GM18511 (cell line): Measurements from ENCODE around the gene METTL26.

ENCODE experiments used
- ATAC-seq: cut with Tn5 transposase; IDR thresholded peaks from one replicate; pipeline ENCODE4 v1.9.1; 2021; ENCODE audit warnings: mild to moderate bottlenecking, moderate library complexity; ENCODE audit not compliant: unreplicated experiment

METTL26 gene

DNA sequence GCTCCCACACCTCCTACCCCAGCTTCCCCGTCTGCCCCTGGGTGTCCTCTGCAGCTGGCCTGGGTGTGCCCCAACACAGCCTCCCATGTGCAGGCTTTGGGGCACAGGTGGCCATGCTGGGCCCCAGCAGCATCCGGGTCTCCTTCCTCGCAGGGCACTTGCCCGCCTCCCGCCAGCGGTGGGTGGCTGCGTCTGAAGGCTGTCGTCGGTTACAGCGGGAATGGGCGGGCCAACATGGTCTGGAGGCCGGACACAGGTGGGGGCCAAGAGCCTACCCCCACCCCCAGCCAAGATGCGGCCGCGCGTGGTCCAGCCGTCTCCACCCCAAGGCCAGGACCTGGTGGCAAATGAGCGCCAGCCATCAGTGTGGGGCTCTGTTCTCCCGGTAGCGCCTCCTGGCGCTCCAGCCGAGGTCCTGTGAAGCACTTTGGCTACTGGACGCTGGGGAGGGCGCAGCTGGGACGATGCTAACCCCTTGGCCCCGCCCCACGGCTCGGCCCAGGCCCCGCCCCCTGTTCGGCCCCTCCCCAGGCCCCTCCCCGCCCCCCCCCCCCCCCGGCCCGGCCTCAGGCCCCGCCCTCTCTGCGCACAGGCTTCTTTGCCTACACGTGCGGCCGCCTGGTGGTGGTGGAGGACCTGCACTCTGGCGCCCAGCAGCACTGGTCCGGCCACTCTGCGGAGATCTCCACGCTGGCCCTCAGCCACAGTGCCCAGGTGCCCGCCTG, 24.5 kb upstream of the METTL26 start:
- ATAC-seq: peak; percentile 75

DNA sequence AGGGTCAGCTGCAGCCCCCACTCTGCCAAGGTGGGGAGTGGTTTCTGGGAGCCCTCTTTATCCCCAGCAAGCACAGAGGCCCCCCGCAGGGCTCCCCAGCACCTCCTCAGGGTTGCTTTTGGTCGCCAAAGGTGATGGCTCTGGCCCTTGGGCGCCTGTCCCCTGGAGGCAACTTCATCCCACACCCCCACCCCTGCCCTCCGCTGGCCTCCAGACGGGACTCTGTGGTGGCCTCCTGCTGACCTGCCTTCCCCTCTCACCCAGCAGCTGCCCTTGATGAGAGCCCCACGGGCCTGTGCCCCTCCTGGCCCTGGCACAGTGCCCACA, 24.0 kb upstream of the METTL26 start:
- ATAC-seq: no peak

DNA sequence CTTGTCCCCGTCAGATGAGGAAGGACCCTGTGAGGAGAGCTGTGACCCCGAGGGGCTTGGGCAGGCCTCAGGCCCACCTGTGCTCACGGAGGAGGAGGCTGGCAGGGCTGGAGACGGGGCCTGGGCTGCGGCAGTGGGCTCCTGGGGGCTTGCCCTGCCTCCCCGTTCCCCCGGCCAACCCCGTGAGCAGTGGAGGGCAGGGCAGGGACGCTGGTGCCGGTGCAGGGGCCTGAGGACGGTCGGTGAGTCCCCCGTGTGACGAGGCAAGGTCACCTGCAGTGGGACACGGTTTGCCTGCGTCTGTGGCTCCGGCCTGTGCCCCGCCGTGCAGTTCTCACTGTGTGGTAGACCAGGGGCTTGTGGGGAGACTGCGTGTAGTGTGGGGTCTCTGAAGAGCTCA, 23.5 kb upstream of the METTL26 start:
- no peak for ATAC-seq

DNA sequence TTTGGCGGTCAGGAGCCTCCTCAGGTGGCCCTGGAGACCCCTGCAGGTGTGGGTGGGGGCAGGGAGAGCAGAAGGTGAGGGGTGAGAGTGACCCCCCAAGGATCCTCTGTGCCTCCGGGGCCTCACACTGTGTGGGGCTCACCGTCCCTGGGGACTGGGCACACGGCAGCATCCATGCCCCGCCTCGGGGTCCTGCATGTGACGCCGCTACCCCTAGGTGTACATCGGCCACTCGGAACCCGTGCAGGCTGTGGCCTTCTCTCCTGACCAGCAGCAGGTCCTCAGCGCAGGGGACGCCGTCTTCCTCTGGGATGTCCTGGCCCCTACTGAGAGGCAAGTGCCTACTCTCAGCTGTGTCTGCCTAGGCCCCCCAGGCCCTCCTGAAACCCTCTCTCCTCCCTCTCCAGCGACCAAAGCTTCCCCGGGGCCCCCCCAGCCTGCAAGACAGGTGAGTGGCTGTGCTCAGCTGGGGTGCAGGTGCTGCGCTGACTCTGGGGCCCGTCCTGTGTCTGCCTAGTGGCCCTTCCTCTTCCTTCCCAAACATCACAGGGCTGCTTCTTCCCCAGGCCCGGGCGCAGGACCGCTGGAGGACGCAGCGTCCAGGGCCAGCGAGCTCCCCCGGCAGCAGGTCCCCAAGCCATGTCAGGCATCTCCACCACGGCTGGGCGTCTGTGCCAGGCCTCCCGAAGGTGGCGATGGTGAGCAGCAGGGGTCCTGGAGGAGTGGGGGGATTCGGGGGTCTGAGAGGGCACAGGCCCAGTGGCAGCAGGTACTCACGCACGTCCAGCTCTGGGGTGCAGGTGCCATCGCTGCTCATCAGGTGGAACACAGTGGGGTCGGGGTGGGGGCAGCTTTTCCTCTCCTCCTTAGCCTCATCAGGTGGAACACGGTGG, 22.8 kb upstream of the METTL26 start:
- no peak for ATAC-seq

DNA sequence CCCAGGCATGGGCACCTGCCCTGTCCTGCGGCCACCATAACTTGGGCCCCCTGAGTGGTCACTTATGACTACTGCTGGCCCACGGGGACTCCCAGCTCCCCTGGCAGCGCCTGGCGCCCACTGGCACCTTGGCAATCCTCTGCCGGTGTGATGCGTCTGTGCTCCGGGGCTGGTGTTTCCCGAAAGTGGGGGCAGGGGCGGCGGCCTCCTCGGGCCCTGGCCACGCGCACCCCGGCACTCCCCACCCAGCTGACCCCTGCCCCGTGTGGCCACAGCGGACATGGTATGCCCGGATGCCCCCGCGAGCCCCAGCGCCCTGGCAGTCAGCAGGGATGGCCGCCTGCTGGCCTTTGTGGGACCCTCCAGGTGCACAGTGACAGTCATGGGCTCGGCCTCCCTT, 21.4 kb upstream of the METTL26 start:
- no peak for ATAC-seq

DNA sequence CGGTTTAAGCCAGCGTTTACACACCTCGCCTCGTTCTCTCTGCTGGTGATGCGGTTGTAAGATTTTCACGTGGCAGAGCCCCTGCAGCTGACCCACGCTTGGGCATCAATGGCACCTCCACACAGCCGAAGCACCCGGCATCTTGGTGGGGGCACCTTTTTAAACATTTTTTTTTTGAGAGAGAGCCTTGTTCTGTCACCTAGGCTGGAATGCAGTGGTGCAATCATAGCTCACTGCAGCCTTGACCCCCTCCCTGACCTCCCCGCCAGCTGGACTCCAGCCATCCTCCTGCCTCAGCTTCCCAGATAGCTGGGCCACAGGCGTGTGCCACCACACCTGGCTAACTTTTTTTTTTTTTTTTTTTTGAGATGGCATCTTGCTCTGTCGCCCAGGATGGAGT, 17.9 kb upstream of the METTL26 start:
- ATAC-seq: no peak

DNA sequence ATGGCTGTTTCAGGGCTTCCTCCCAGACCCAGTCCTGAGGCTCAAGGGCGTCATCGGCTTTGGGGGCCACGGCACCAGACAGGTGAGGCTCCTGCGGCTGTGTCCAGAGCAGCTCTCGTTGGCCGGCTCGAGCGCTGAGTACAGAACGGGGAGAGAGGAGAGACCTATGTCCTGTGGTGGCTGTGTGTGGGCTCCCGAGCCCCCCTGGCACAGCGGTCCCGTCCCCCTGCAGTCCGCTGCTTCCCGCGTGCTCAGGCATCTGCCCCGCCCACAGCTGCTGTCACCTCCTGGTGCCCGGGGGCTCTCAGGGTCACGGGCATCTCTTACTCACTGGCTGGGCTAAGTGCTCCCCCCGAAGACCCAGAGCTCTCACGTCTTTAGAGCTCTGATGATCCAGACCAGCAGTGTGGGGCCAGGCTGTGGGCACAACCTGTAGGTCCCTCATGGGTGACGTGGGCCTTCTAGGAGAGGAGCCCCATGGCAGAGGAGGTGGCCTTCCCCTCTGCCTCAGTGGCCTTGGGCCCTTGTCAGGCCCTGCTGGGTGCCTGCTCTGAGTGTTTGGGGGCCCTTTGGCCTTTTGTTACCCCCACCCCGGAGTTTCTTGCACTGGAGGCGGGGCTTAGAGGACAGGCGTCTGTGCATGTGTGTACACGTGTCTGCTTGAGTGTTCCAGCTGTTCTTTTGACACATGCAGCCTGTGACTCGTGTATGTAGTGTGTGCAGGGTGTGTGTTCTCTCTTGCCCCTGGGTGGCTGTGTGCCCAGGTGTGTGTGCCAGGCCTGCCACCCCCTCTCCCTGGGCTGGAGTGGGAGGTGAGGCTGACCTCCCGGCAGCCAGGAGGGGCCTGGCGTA, 16.6 kb upstream of the METTL26 start:
- no peak for ATAC-seq

DNA sequence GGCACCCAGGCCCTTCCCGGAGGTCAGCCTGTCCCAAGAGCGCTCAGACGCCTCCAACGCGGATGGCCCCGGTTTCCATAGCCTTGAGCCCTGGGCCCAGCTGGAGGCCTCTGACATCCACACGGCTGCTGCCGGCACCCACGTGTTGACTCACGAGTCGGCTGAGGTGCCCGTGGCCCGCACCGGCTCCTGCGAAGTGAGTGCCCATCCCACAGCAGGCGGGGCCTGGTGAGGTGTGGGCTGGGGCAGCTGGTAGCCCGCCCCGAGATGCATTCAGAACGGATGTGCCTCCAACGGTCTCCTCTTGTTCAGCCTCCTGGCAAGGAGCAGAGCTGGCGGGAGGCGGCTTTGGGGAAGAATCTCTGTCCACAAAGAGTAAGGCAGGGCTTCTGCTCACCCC, 15.7 kb upstream of the METTL26 start:
- ATAC-seq: no peak

DNA sequence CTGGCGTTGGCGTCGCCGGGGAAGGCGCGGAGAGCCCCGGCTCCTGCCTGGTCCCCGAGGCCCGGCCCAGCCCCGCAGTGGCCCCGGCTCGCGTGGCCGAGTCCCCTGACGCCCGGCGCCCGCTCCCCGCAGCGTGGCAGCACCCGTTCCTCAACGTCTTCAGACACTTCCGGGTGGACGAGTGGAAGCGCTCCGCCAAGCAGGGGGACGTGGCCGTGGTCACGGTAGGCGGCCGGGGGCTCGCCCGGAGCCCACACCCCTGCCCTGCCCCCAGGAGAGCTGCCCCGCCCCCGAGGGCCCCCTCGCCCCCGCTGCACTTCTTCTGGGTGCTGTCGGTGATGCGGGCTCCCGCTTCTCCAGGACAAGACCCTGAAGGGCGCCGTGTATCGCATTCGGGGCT, 13.5 kb upstream of the METTL26 start:
- ATAC-seq: peak; percentile 15

DNA sequence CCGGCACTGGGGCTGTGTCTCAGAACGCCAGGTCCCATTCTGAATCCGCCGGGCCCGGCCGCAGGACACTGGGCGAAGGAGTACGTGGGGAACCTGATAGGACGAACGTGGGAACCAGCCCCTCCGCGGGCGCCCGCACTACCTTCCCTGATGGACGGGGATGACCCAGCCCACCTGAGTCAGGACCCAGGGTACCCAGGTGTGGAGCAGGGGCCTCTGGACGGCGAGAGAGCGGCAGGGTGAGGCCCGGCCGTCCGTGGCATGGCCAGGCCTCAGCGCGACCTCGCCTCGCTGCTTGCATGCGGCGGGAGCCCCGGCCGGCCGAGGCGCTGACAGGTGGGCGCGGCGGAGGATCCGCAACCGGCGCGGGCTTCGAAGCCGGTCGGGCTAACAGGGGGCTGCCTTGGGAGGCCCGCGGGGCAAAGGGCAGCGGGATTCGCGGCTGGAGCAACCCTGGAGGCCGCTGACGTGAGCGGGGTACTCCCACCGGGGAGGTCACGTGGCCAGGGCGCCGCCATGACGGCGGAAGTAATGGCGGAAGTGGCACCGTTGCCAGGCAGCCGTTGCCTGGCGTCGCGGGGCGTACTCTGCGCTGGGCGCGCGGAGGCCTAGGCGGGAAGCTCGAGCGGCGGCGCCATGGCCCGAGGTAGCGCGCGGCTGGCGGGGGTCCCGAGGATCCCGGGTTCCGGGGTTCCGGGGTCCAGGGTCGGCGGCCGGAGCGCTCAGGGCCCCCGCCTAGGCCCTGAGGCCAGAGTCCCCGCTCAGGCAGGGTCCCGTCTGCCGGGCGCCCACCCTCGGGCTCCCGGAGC, 12.9 kb upstream of the METTL26 start, which contains the start of gene WDR90:
WDR90 (plus strand) TSS at position 585 of the 809 bp plus-strand sequence; CDS start at position 637, 52 bp downstream.
- peak; percentile 91 for ATAC-seq

DNA sequence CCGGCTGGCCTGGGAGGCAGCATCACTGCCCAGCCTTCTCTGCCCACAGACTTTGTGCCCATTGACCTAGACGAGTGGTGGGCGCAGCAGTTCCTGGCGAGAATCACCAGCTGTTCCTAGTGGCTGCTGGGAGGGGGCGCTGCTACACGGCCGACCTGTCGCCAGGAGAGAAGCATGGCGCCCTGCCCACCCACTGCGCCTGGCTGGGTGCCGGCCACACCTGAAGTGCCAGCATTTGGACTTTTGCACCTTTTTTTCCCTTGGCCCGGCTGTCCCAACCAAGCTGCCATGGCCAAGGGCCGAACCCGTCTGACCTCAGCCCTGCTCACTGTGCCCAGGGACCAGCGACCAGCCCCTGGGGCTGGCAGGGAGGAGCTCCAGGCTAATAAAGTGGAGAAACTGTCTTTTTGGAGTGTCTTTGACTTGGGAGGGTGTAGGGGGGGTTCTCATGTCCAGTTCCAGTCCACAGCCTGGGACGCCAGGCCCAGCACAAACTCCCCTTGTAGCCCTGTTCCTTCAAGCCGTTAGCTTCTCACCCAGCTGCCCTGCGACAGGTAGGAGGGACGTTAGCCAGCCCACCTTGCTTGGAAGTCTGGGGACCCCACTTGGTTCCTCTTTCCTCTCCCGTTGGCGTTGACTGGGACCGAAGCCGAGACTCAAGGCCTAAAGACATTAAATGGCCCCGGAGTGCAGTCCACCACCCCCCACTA, 12.1 kb upstream of the METTL26 start:
- no peak for ATAC-seq

DNA sequence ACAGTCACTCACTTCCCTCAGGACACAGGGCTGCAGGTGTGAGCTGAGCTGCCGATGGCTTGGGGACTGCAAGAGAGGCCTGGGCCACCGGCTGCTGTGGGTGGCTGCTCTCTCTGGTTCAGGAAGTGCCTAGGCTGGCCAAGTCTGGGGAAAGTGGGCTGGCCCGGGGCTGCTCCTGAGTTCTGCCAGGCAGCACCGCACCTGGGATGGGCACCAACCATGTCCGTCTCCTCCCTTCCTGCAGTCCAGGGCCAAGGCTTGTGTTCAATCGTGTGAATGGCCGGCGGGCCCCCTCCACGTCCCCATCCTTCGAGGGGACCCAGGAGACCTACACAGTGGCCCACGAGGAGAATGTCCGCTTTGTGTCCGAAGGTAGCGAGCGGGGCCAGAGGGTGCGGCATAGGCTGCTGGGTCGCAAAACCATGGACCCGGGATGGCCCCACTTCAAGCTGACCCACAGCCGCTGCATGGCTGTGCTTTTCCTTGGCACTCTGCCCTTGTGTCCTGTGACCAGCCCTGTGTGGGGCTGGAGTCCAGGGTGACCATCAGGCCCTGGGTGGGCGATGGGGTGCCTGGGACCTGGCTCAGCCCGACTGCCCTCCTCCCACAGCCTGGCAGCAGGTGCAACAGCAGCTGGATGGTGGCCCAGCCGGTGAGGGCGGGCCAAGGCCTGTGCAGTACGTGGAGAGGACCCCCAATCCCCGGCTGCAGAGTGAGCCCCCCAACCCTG, 11.2 kb upstream of the METTL26 start:
- no peak for ATAC-seq

DNA sequence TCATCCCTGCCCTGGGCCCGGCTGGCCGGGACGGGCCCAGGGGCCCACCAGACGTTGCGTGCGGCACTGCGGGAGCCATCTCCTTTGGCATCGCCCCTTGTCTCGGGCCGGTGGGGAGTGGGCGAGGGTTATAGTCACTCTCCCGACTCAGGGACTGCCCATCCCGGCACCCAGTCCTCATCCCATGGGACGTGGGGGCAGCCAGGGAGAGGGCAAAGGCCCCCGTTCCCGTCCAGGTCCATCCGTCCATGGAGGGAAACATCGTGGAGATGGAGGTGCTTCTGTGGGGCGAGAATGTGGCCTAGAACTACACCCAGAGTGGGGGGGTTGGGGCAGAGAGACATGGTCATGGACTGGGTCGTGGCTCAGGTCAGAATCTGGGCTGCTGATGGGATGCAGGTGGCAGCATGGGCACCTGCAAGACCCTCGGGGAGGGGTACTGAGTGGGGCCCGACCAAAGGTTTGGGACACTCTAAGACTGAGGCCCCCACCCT, 10.6 kb upstream of the METTL26 start:
- ATAC-seq: no peak

DNA sequence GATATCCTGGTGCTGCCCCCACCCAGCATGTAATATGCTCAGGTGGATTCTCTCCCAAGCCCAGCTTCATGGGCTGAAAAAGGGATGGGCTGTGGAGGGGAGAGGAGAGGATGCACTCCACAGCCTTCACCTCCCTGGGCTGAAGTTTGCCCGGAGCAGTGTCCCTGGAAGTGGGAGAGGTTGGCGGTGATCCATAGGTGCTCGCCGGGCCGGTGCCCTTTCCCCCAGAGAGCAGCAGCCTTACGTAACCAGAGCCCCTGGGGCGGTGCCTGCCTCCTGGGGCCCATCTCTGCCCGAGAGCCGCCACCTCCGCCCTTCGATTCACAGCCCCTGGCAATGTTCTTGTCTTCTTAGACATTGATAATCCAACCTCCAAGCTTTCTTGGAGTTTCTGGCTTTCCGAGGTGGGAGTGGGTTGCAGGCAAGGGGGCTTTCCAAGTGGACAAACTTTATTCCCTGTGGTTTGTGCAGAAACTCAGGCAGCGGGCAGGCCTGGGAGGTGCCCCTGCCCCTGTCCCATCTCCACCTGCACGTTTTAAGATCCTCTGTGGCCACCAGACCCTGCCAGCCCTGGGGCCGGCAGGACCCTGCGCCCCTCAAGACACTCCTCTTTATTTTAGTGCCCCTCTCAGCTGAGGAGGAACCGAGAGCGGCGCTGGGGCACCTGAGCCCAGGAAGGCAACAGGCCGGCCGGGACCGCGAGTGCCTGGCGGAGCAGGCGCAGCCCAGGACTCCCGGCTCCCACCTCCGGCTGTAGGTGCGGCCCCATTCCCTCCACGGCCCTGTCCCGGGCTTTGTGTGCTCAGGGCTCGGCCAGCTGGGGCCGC, 10.0 kb upstream of the METTL26 start:
- ATAC-seq: no peak

DNA sequence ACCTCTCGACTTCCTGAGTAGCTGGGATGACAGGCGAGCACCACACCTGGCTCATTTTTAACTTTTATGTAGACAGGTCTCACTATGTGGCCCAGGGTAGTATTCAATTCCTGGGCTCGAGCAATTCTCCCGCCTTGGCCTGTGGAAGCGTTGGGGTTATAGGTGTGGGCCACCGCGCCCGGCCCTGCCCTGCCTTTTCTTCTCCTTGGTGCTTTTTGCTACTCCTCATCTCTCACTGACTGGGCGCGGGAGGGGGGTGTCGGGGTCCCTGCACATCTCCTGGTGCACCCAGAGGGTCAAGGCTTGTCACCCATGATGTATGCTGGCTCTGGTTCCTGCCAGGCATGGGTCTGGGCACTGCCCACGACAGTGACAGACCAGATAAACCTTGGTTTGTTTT, 8.5 kb upstream of the METTL26 start:
- no peak for ATAC-seq

DNA sequence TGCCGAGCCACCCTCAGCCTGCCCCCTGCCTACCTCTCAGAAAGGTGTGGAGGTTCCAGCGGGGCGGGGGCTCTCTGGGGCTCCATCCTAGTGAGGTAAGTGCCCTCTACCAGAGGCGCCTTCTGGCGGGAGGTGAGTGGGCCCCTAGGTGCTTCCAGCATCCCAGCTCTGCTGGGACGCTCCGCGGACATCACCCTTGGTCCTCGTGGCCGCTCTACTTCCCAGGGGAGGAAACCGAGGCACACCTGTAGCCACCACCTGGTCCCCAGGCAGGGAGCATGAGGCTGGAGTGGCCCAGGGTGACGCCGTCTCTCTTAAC, 6.9 kb upstream of the METTL26 start:
- ATAC-seq: no peak

DNA sequence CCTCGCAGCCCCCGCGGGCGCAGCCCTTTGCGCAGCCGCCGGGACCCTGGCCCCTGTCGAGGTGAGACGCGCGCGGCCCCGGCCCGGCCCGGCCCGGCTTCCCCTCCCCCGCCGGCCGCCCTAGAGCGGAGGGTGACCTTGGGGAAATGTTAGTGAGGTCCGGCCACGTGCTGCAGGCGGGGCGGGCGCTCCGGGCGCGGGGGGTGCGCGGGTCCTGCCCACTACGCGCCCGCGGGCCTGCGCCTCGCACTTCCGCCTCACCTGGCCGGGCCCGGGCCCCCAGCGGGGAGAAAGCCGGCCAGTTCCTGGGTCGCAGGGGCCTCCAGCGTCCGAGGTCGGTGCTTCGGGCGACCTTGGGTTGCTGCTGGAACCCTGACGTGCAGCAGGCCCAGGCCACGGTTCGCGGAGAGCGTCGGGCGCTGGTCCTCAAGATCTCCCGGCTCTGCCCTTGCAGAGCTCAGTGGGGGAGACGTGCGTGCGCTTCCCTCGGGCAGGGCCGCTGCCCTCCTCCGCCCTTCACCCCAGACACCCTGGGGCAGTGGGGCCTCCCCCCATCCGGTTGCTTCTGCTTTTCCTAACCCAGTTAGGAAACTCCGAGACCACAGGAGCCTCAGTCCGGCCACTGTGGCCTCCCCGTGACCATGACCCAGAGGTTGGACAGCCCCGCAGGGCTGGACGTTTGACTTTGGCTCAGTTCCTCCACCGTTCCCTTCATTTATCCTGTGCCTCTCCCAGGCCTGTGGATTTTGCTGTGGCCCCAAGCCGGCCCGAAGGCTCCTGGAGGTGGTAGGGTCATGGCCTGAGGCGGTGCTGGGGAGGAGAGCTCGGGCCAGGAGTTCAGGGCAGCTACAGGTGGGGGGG, 6.3 kb upstream of the METTL26 start:
- peak; percentile 62 for ATAC-seq
